Uterus (tissue), 2 donors: ENCODE results near the gene ZFPM1.

Experiments used
- CTCF ChIP-seq, 4 experiments: fragments of 200-600 bp in 2 of 4; fragments of 450-650 bp in 2 of 4; sonication (generic) in 2 of 4; IDR thresholded peaks; one replicate each; pipeline ENCODE4 v1.5.1; 2016 to 2019; ENCODE audit warnings: antibody characterized with exemption in 4 of 4, mild to moderate bottlenecking in 2 of 4, moderate library complexity in 1 of 4
- POLR2A ChIP-seq, 2 donors: fragments of 450-650 bp; IDR thresholded peaks; one replicate each; pipeline ENCODE4 v1.6.1; 2016; ENCODE audit warnings: antibody characterized with exemption in 2 of 2, mild to moderate bottlenecking in 1 of 2, moderate library complexity in 1 of 2

GRCh38 chr16:88537859-88538258 lies 84.8 kb downstream of the ZFPM1 start:
- TF ChIP-seq POLR2A (IDR thresholded peaks at IDR 0.05) (no peak), CTCF (IDR thresholded peaks at IDR 0.05) (no peak)
